ENCODE measurements around the gene POLR3A. TPM values are rescaled to one million over a fixed set of nuclear protein-coding genes. Genes with fewer than 3 reads are reported as not detected.

POLR3A gene
- total and polyA plus RNA-seq, 2 experiments from 2014 or later: 8.0 to 9.8 TPM

DNA sequence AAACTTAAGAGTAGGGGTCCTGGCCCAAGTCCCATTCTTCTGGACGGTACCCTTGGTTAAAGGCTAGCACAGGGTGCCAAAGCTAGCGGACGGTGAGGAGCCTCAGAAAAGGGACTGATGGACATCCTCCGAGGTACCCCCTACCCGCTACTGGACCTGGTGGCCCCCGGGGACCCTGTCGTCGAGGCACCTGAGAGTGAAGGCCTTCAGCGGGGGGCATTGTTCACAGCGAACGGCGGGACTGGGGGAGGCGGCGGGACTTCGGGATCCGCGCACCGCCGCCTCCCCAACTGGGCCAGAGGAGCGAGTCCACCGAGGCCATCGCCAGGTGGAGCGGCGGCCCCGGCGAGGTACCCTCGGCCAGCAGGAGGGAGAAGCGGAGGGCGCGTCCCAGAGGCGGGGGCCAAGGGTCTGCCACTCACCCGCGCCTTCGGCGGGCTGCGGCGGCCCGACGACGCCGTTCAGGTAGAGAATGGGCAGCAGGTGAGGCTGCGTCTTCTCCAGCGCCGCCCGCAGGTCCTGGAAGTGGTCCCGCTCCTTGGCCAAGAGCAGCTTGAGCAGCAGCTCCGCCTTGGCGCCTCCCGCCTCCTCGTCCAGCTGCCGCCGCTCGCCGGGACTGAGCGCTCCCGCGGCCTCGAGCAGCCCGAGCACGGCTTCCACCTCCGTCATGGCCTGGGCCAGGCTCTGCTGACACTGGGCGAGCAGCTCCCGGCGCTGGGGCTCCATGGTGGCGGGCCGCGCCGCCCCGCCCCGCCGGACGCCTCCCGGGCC is 103.3 kb downstream of the POLR3A start:
- DNase-seq (ENCODE audit: low spot score): peak; percentile 75
- peaks cover 20% of the 10 kb centered on the region for H3K4me1 ChIP-seq (ENCODE audit: insufficient read depth)
- WGBS (ENCODE audit: low lambda C conversion rate, missing lambda C conversion rate): 2% methylated on average over 59 of the region's 73 CpGs
- peak overlapping the region; percentile 73 for H2AFZ ChIP-seq
- TF ChIP-seq EZH2 (IDR thresholded peaks at IDR 0.05; ENCODE audit: borderline replicate concordance) (no peak), EZH2phosphoT487 (IDR thresholded peaks at IDR 0.05; ENCODE audit: low read depth, severe bottlenecking, unreplicated experiment) (no peak)
- TF ChIP-seq, protein P1, sequence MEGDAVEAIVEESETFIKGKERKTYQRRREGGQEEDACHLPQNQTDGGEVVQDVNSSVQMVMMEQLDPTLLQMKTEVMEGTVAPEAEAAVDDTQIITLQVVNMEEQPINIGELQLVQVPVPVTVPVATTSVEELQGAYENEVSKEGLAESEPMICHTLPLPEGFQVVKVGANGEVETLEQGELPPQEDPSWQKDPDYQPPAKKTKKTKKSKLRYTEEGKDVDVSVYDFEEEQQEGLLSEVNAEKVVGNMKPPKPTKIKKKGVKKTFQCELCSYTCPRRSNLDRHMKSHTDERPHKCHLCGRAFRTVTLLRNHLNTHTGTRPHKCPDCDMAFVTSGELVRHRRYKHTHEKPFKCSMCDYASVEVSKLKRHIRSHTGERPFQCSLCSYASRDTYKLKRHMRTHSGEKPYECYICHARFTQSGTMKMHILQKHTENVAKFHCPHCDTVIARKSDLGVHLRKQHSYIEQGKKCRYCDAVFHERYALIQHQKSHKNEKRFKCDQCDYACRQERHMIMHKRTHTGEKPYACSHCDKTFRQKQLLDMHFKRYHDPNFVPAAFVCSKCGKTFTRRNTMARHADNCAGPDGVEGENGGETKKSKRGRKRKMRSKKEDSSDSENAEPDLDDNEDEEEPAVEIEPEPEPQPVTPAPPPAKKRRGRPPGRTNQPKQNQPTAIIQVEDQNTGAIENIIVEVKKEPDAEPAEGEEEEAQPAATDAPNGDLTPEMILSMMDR (IDR thresholded peaks at IDR 0.05; ENCODE audit: poor library complexity): no peak
- H3K27me3 ChIP-seq: no peaks in the 10 kb centered on the region
- H3K79me2 ChIP-seq: peaks cover 49% of the 10 kb centered on the region
- peak overlapping the region; percentile 79 for H3K4me3 ChIP-seq
- no peaks in the 10 kb centered on the region for H3K9me2 ChIP-seq (replicated peaks; ENCODE audit: insufficient read depth)
- H3K9me3 ChIP-seq (ENCODE audit: low read depth): no peaks in the 10 kb centered on the region
- H3K36me3 ChIP-seq (replicated peaks; ENCODE audit: insufficient read depth, low read depth): no peaks in the 10 kb centered on the region
- peaks cover 38% of the 10 kb centered on the region for H4K20me1 ChIP-seq (ENCODE audit: insufficient read depth, poor library complexity, severe bottlenecking)
- H3K27ac ChIP-seq: peak overlapping the region; percentile 94
- peak overlapping the region; percentile 96 for H3K4me2 ChIP-seq

GRCh38 chr10:77925410-77925794 is 103.9 kb downstream of the POLR3A start:
- Histone ChIP-seq H3K9me2 (replicated peaks; ENCODE audit: insufficient read depth) (no peaks in the 10 kb centered on the region), H3K27me3 (no peaks in the 10 kb centered on the region), H3K79me2 (peaks cover 55% of the 10 kb centered on the region), H3K9me3 (ENCODE audit: low read depth) (no peaks in the 10 kb centered on the region), H3K36me3 (replicated peaks; ENCODE audit: insufficient read depth, low read depth) (no peaks in the 10 kb centered on the region), H2AFZ (peak overlapping the region; percentile 73), H3K4me3 (peak overlapping the region; percentile 79), H3K4me2 (peak overlapping the region; percentile 96), H3K27ac (peak overlapping the region; percentile 94), H4K20me1 (ENCODE audit: insufficient read depth, poor library complexity, severe bottlenecking) (peaks cover 44% of the 10 kb centered on the region), H3K4me1 (ENCODE audit: insufficient read depth) (peaks cover 23% of the 10 kb centered on the region)
- DNase-seq (ENCODE audit: low spot score): peak; percentile 63
- WGBS (ENCODE audit: low lambda C conversion rate, missing lambda C conversion rate): 31% methylated on average over 7 of the region's 7 CpGs
- TF ChIP-seq EZH2 (IDR thresholded peaks at IDR 0.05; ENCODE audit: borderline replicate concordance): no peak
- no peak for TF ChIP-seq EZH2phosphoT487 (IDR thresholded peaks at IDR 0.05; ENCODE audit: low read depth, severe bottlenecking, unreplicated experiment)
- TF ChIP-seq, protein P1 (IDR thresholded peaks at IDR 0.05; ENCODE audit: poor library complexity): no peak

- Histone ChIP-seq H3K27me3 (no peaks in the 10 kb centered on the region), H3K4me3 (no peak overlapping the region), H4K20me1 (ENCODE audit: insufficient read depth, poor library complexity, severe bottlenecking) (peaks cover 50% of the 10 kb centered on the region), H3K4me2 (no peak overlapping the region), H3K36me3 (replicated peaks; ENCODE audit: insufficient read depth, low read depth) (no peaks in the 10 kb centered on the region), H3K9me2 (replicated peaks; ENCODE audit: insufficient read depth) (no peaks in the 10 kb centered on the region), H3K79me2 (peaks cover 82% of the 10 kb centered on the region), H2AFZ (no peak overlapping the region), H3K4me1 (ENCODE audit: insufficient read depth) (peaks cover 34% of the 10 kb centered on the region), H3K27ac (no peak overlapping the region), H3K9me3 (ENCODE audit: low read depth) (no peaks in the 10 kb centered on the region)
- DNase-seq (ENCODE audit: low spot score): no peak
- 89% methylated on average over 8 of the region's 8 CpGs for WGBS (ENCODE audit: low lambda C conversion rate, missing lambda C conversion rate)
- TF ChIP-seq, protein P1 (IDR thresholded peaks at IDR 0.05; ENCODE audit: poor library complexity): no peak
Measured at GRCh38 chr10:77922566-77923179, 106.6 kb downstream of the POLR3A start.

Data from hepatocyte (in vitro differentiated cells).